ENCODE results near the gene DISC1.
"Not testable (repeated sequence)": the region's sequence is repeated elsewhere in the genome, so short reads cannot be mapped to it uniquely, and the experiment has no call there.

Gene DISC1

DNA sequence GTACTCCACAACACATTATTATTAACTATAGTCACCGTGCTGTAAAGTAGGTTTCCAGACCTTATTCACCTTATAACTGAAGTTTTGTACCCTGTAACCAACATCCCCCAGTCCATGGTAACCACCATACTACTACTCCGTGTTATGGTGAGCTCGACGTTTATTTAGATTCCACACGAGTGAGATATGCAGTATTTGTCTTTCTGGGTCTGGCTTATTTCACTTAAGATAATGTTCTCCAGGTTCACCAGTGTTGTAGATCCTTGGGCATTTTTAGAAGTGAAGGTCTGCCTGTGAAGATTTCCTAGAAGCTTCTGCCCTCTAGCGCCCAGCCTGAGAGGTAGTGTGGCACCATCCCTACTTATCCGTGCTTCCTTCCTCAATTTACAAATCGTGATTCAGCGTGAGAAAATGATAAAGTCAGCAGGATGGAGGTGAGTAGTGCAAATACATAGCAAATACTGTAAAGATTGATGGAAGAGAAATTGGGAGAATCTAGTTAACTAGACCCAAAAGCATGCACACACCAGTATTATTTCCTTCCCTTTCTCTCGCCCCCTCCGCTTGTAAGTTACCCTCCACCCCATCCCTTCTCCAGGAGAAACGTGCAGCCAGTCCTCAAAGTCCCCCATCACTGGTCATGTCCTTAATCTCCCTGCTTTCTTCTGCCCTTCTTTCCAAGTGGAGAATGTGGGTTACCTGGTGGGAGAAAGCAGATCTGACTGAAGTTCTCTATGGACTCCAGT, 36.0 kb upstream of the DISC1 start:
- TF ChIP-seq ZFX (IDR thresholded peaks at IDR 0.05) (no peak), CTCF (conservative IDR thresholded peaks at IDR 0.05) (peak; percentile 91)
- no peak overlapping the region for H3K27ac ChIP-seq

DNA sequence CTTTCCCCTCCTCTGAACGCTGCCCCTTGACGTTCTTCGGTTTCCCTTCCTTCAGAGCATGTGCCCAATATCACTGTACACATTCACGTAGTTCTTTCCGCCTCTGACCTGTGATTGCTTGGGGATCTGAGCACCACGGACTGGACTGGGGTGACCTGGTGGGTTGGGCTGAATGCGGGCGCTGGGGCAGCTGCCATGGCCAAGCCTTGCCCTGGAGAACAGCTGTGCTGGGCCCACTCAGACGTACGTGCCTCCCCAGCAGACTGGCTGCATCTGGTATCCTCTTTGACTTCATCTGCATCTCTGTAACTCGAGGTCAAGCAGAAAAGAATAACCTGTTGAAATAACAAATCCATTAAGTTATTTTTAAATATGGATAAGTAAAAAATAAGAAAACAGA, 35.1 kb upstream of the DISC1 start:
- TF ChIP-seq CTCF (conservative IDR thresholded peaks at IDR 0.05) (no peak), ZFX (IDR thresholded peaks at IDR 0.05) (no peak)
- no peak overlapping the region for H3K27ac ChIP-seq

GRCh38 chr1:231592809-231593208, 33.8 kb upstream of the DISC1 start:
- TF ChIP-seq ZFX (IDR thresholded peaks at IDR 0.05) = no peak
- no peak for TF ChIP-seq CTCF (conservative IDR thresholded peaks at IDR 0.05)
- no peak overlapping the region for H3K27ac ChIP-seq

- H3K27ac ChIP-seq = not testable (repeated sequence)
These were observed 33.3 kb upstream of the DISC1 start for GRCh38 chr1:231593264-231593663.

DNA sequence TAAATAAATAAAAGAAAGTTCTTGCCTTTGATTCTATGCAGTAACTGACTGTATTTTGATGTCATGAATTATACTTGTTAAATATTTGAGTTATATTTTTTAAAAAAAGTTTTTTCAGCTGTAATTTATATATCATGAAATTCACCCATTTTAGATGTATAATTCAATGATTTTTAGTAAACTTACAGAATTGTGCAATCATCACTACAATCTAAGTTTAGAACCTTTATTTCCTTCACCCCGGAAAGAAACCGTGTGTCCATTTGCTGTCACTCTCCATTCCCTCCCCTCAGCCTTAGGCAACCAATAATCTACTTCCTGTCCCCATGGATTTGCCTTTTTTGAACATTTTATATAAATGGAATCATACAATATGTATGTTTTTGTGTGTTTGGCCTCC, 32.5 kb upstream of the DISC1 start:
- H3K27ac ChIP-seq = no peak overlapping the region
- TF ChIP-seq CTCF (conservative IDR thresholded peaks at IDR 0.05) (no peak), ZFX (IDR thresholded peaks at IDR 0.05) (no peak)

- TF ChIP-seq CTCF (conservative IDR thresholded peaks at IDR 0.05) (no peak), ZFX (IDR thresholded peaks at IDR 0.05) (no peak)
- H3K27ac ChIP-seq = no peak overlapping the region
These were observed 31.8 kb upstream of the DISC1 start for GRCh38 chr1:231594749-231595148.

DNA sequence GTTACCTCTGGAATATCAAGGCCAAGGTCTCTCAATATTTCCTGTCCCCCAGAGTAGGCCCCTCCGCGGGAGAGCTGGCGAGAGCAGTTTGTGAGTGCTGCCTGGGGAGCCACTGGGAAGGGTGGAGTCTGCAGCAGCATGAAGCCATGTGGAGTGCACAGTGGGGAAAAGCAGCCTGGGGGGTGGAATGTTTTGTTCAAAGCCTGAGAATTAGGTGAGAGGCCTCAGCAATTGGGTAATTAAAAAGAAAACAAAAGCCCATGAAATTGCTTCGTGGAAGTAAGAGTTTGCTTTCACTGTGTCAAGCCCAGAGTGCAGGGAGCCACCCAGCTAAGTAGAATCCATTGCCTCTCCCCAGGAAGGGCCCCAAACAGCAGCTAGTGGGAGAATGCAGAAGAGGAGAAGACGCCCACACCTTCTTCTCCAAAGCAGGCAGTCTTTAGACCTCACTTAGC, 30.2 kb upstream of the DISC1 start:
- TF ChIP-seq ZFX (IDR thresholded peaks at IDR 0.05) = no peak
- TF ChIP-seq CTCF (conservative IDR thresholded peaks at IDR 0.05) = no peak

GRCh38 chr1:231597971-231598370, 28.6 kb upstream of the DISC1 start:
- TF ChIP-seq ZFX (IDR thresholded peaks at IDR 0.05) = no peak
- TF ChIP-seq CTCF (conservative IDR thresholded peaks at IDR 0.05) = no peak
- no peak overlapping the region for H3K27ac ChIP-seq

More for the DNA sequence above, 30.2 kb upstream of the DISC1 start:
- H3K27ac ChIP-seq = no peak overlapping the region
